IPS DF 6.9 (cell line): ENCODE data around the gene CCT8.
"Not testable (repeated sequence)": the region's sequence is repeated elsewhere in the genome, so short reads cannot be mapped to it uniquely, and the experiment has no call there.

ENCODE experiments used
- DNase-seq: peaks from one replicate; pipeline ENCODE4 v3.0.0-alpha.2; 2013; ENCODE audit warnings: low read depth, low spot score
- H3K27ac ChIP-seq: one replicate; pipeline ENCODE4 v1.5.1; 2013; ENCODE audit warnings: low read length, control low read depth
- H3K27me3 ChIP-seq: 2 replicates; pipeline ENCODE4 v1.6.1; 2013; ENCODE audit warnings: mild to moderate bottlenecking, low read length; ENCODE audit not compliant: control insufficient read depth, insufficient read depth
- H3K36me3 ChIP-seq: 2 replicates; pipeline ENCODE4 v1.6.1; 2013; ENCODE audit warnings: low read length; ENCODE audit not compliant: control insufficient read depth, insufficient read depth
- H3K4me1 ChIP-seq: 2 replicates; pipeline ENCODE4 v1.6.1; 2013; ENCODE audit warnings: low read length; ENCODE audit not compliant: control insufficient read depth, insufficient read depth
- H3K4me3 ChIP-seq: 2 replicates; pipeline ENCODE4 v1.5.1; 2013; ENCODE audit warnings: mild to moderate bottlenecking, low read length
- H3K9me3 ChIP-seq: 2 replicates; pipeline ENCODE4 v1.6.1; 2013; ENCODE audit warnings: low read length, inconsistent platforms; ENCODE audit not compliant: control insufficient read depth, insufficient read depth
- WGBS: extraction: QIAGEN DNeasy Blood & Tissue Kit; methylation state at CpG from one replicate; pipeline ENCODE4 v1.1.7; 2013; ENCODE audit warnings: mixed read lengths, missing lambda C conversion rate; ENCODE audit not compliant: insufficient read length, insufficient coverage; 5-methylcytosine and 5-hydroxymethylcytosine counted together

The CCT8 gene

DNA sequence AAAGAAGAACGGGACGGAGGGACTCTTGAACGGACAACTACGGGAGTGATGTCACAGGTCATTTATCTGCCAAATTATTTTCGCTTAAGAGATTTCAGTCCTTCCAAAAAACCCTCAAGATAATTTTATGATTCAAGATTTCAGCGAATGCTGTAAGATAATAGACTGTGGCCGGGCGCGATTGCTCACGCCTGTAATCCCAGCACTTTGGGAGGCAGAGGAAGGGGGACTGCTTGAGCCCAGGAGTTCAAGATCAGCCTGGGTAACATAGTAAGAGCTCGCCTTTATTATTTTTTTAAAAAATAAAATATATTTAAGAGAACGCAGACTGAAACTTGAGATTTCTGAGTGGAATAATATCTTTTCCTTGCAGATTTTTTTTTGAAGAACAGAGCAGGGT lies 54.9 kb downstream of the CCT8 start:
- no peak for DNase-seq
- no peak overlapping the region for H3K27ac ChIP-seq

GRCh38 chr21:29017639-29018237 lies 55.7 kb downstream of the CCT8 start:
- no CpG with 5 or more reads among the region's 6 CpGs for WGBS
- Histone ChIP-seq H3K27me3 (no peaks in the 10 kb centered on the region), H3K4me3 (no peak overlapping the region), H3K4me1 (peaks cover 2% of the 10 kb centered on the region; the same call in 1 of the 2 replicates), H3K36me3 (no peaks in the 10 kb centered on the region), H3K27ac (no peak overlapping the region), H3K9me3 (no peaks in the 10 kb centered on the region)
- DNase-seq: no peak

More for the DNA sequence above, 54.9 kb downstream of the CCT8 start:
- 100% methylated on average over 2 of the region's 12 CpGs for WGBS
- Histone ChIP-seq H3K9me3 (no peaks in the 10 kb centered on the region), H3K36me3 (no peaks in the 10 kb centered on the region), H3K27me3 (no peaks in the 10 kb centered on the region), H3K4me1 (peaks cover 2% of the 10 kb centered on the region; the same call in 1 of the 2 replicates), H3K4me3 (peak overlapping the region; percentile 67)

DNA sequence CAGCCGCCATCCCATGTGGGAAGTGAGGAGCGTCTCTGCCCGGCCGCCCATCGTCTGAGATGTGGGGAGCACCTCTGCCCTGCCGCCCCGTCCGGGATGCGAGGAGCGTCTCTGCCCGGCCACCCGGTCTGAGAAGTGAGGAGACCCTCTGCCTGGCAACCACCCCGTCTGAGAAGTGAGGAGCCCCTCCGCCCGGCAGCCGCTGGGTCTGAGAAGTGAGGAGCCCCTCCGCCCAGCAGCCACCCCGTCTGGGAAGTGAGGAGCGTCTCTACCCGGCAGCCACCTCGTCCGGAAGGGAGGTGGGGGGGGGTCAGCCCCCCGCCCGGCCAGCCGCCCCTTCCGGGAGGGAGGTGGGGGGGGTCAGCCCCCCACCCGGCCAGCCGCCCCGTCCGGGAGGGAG lies 62.2 kb downstream of the CCT8 start:
- H3K9me3 ChIP-seq, H3K4me3 ChIP-seq, H3K27me3 ChIP-seq, DNase-seq, H3K4me1 ChIP-seq, H3K36me3 ChIP-seq, H3K27ac ChIP-seq: not testable (repeated sequence)
- no CpG with 5 or more reads among the region's 30 CpGs for WGBS

DNA sequence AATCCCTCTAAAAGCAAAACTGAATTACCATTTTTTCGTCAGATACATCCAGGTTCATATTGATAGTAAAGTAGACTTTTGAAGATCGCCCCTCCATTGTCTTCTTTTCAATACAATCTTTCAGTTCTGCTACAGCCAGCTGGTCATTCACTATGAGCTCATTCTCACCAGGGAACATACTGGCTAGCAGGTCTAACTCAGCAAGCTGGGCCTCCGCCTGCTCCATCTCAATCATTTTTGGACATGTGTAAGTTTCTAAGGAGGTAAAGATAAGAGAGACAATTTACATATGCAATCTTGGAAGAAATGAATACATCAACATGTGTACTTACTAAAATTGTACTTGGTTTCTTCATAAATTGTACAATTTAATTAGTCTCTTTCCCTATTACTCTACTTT lies 65.1 kb downstream of the CCT8 start:
- no CpG with 5 or more reads among the region's 3 CpGs for WGBS
- H3K4me3 ChIP-seq: no peak overlapping the region

GRCh38 chr21:29007810-29008209 lies 65.6 kb downstream of the CCT8 start:
- H3K4me1 ChIP-seq: no peaks in the 10 kb centered on the region
- H3K4me3 ChIP-seq: no peak overlapping the region
- no peak overlapping the region for H3K27ac ChIP-seq
- no peaks in the 10 kb centered on the region for H3K9me3 ChIP-seq
- no CpG with 5 or more reads among the region's 3 CpGs for WGBS
- H3K27me3 ChIP-seq: no peaks in the 10 kb centered on the region
- DNase-seq: no peak
- no peaks in the 10 kb centered on the region for H3K36me3 ChIP-seq

More for the DNA sequence above, 65.1 kb downstream of the CCT8 start:
- DNase-seq: no peak
- Histone ChIP-seq H3K27me3 (no peaks in the 10 kb centered on the region), H3K4me1 (no peaks in the 10 kb centered on the region), H3K9me3 (no peaks in the 10 kb centered on the region), H3K36me3 (no peaks in the 10 kb centered on the region), H3K27ac (no peak overlapping the region)

DNA sequence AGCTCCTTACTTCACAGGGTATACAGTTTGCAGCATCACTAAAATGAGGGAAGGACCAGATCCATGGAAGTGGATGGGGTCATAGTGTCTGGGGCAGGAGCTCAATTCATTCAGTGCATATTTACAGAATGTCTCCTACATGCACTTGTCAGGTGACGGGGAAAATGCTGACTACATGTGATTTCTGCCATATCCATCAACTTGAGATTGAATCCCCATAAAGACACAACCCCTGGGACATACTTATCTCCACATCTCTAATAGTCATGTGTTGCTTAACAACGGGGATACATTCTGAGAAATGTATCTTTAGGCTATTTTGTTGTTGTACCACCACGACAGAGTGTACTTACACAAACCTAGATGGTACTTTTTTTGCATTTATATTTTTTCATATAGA lies 66.3 kb downstream of the CCT8 start:
- Histone ChIP-seq H3K27me3 (no peaks in the 10 kb centered on the region), H3K4me1 (no peaks in the 10 kb centered on the region), H3K36me3 (no peaks in the 10 kb centered on the region), H3K27ac (no peak overlapping the region), H3K9me3 (no peaks in the 10 kb centered on the region), H3K4me3 (no peak overlapping the region)
- whole genome bisulfite sequencing: no CpG with 5 or more reads among the region's 3 CpGs
- no peak for DNase-seq
